Thyroid gland (tissue), 4 donors: ENCODE data around the gene SCN10A. TPM values are rescaled to one million over a fixed set of nuclear protein-coding genes. Genes with fewer than 3 reads are reported as not detected.

Experiments used
- DNase-seq, 2 donors: peaks; one replicate each; pipeline ENCODE4 v3.0.0-alpha.2; 2019
- H3K27ac ChIP-seq, 3 donors: fragments of 200-600 bp; sonication (generic); 1 replicate in 2 of 3; 2 replicates in 1 of 3; pipeline ENCODE4 v1.5.1; 2016 to 2019; ENCODE audit warnings: mild to moderate bottlenecking in 1 of 3, moderate library complexity in 1 of 3
- H3K27me3 ChIP-seq: fragments of 200-600 bp; sonication (generic); one replicate; pipeline ENCODE4 v1.5.1; 2019
- H3K36me3 ChIP-seq, 2 donors: fragments of 200-600 bp; sonication (generic); one replicate each; pipeline ENCODE4 v1.5.1; 2016 to 2019
- H3K4me1 ChIP-seq, 2 donors: fragments of 200-600 bp; sonication (generic); one replicate each; pipeline ENCODE4 v1.5.1; 2017 to 2019
- H3K4me3 ChIP-seq, 3 donors: fragments of 200-600 bp; sonication (generic); replicated peaks in 1 of 3; 1 replicate in 2 of 3; 2 replicates in 1 of 3; pipeline ENCODE4 v1.5.1; 2016; ENCODE audit warnings: mild to moderate bottlenecking in 1 of 3
- H3K9me3 ChIP-seq: fragments of 200-600 bp; sonication (generic); one replicate; pipeline ENCODE4 v1.5.1; 2017
- CTCF ChIP-seq, 6 experiments: fragments of 200-600 bp in 3 of 6; fragments of 450-650 bp in 3 of 6; sonication (generic) in 3 of 6; IDR thresholded peaks; one replicate each; pipeline ENCODE4 v1.5.1; 2016 to 2019; ENCODE audit warnings: antibody characterized with exemption in 6 of 6, mild to moderate bottlenecking in 2 of 6, inconsistent platforms in 1 of 6, moderate library complexity in 1 of 6
- POLR2A ChIP-seq, 2 donors: fragments of 450-650 bp; IDR thresholded peaks; one replicate each; pipeline ENCODE4 v1.6.1; 2017; ENCODE audit warnings: antibody characterized with exemption in 2 of 2, mild to moderate bottlenecking in 2 of 2, moderate library complexity in 1 of 2
- WGBS, 2 donors: methylation state at CpG; one replicate each; pipeline ENCODE4 v1.1.5; 2017; 5-methylcytosine and 5-hydroxymethylcytosine counted together
- intact Hi-C: fragments of 100-400 bp; cut with DNase I; formaldehyde crosslinking; loops from one replicate; pipeline ENCODE4 v1.15.1; 2023
- total RNA-seq, 4 donors: library from RNA; depleted of rRNA; stranded (reverse); fragments of >200 nt; gene quantifications; one replicate each; pipeline ENCODE4 v1.2.3, GENCODE V29; 2016

The SCN10A gene
- total RNA-seq, 4 donors from 2014 or later, result not detected

GRCh38 chr3:38726751-38727150 is 89.3 kb downstream of the SCN10A start:
- no peak overlapping the region for H3K27ac ChIP-seq
- no peaks in the 10 kb centered on the region for H3K36me3 ChIP-seq
- DNase-seq, result no peak
- no peak overlapping the region for H3K4me3 ChIP-seq
- no peaks in the 10 kb centered on the region for H3K27me3 ChIP-seq
- intact Hi-C loops, result no loop called here
- no peak for TF ChIP-seq CTCF (IDR thresholded peaks at IDR 0.05)
- TF ChIP-seq POLR2A (IDR thresholded peaks at IDR 0.05), result no peak
- H3K9me3 ChIP-seq, result no peaks in the 10 kb centered on the region
- WGBS, 2 donors, result 66% methylated on average over 7 of the region's 7 CpGs; no CpG with 5 or more reads in 1 of the 2 donors
- H3K4me1 ChIP-seq, result no peaks in the 10 kb centered on the region

- Histone ChIP-seq H3K27ac (no peak overlapping the region), H3K4me3 (no peak overlapping the region), H3K4me1 (no peaks in the 10 kb centered on the region), H3K9me3 (no peaks in the 10 kb centered on the region), H3K36me3 (no peaks in the 10 kb centered on the region), H3K27me3 (no peaks in the 10 kb centered on the region)
- DNase-seq, result no peak
- intact Hi-C loops, result no loop called here
- WGBS, 2 donors, result 64 to 65% methylated on average over 5 of the region's 5 CpGs
- no peak for TF ChIP-seq CTCF (IDR thresholded peaks at IDR 0.05)
- TF ChIP-seq POLR2A (IDR thresholded peaks at IDR 0.05), result no peak
Observed at GRCh38 chr3:38725726-38726419, 90.1 kb downstream of the SCN10A start.

- WGBS, 2 donors, result 80 to 90% methylated on average over 2 of the region's 2 CpGs
- no peaks in the 10 kb centered on the region for H3K27me3 ChIP-seq
- TF ChIP-seq CTCF (IDR thresholded peaks at IDR 0.05) (no peak), POLR2A (IDR thresholded peaks at IDR 0.05) (no peak)
- H3K27ac ChIP-seq, result no peak overlapping the region
- H3K36me3 ChIP-seq, result no peaks in the 10 kb centered on the region
- intact Hi-C loops, result no loop called here
- H3K4me1 ChIP-seq, result no peaks in the 10 kb centered on the region
- DNase-seq, result no peak
- no peak overlapping the region for H3K4me3 ChIP-seq
- no peaks in the 10 kb centered on the region for H3K9me3 ChIP-seq
Observed at GRCh38 chr3:38724392-38724736, 91.7 kb downstream of the SCN10A start.

- no peaks in the 10 kb centered on the region for H3K4me1 ChIP-seq
- H3K4me3 ChIP-seq, result no peak overlapping the region
Observed at GRCh38 chr3:38723569-38724391, 92.2 kb downstream of the SCN10A start.

More at GRCh38 chr3:38723569-38724391, 92.2 kb downstream of the SCN10A start:
- H3K36me3 ChIP-seq, result no peaks in the 10 kb centered on the region
- 58 to 71% methylated on average over 11 to 16 of the region's 16 CpGs for WGBS, 2 donors
- TF ChIP-seq CTCF (IDR thresholded peaks at IDR 0.05) (no peak), POLR2A (IDR thresholded peaks at IDR 0.05) (no peak)
- no peak for DNase-seq
- intact Hi-C loops, result no loop called here
- H3K9me3 ChIP-seq, result no peaks in the 10 kb centered on the region
- no peak overlapping the region for H3K27ac ChIP-seq
- no peaks in the 10 kb centered on the region for H3K27me3 ChIP-seq
